ENCODE results near the gene ITPR1.

Gene ITPR1

DNA sequence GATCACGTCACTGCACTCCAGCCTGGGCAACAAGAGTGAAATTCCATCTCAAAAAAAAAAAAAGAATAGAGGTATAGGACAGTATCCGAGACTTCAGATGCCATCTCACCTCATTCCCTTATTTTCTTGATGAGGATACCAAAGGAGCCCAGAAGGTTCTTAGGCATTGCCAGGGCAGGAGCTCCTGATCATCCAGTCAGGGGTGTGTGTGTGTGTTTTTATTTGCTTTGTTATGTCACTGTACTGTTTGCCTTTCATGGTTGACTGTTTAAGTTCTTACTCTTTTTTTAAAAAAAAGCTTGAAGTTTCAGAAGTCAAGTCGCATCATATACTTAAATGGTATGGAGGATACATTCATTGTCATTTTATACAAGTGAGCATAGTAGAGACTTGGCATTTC is 346.1 kb downstream of the ITPR1 start:
- DNase-seq = no peak

DNA sequence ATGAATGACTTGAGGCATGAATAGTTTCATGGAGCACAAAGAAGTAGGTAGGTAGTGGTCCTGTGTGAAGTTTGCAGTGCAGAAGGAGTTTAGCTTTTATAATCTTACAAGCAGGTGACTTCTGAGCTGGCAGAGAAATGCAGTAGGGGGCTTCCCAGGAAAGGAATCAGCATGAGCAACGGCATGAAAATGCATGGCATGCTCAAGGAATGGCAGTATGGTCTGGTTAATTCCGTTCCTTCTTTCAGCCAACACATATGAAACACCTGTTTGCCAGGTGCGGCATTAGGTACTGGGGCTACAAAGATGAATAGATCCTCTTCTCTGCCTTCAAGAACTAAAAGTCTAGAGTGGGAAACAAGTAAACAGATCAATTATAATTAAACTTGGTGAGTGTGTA is 348.1 kb downstream of the ITPR1 start:
- no peak for DNase-seq

DNA sequence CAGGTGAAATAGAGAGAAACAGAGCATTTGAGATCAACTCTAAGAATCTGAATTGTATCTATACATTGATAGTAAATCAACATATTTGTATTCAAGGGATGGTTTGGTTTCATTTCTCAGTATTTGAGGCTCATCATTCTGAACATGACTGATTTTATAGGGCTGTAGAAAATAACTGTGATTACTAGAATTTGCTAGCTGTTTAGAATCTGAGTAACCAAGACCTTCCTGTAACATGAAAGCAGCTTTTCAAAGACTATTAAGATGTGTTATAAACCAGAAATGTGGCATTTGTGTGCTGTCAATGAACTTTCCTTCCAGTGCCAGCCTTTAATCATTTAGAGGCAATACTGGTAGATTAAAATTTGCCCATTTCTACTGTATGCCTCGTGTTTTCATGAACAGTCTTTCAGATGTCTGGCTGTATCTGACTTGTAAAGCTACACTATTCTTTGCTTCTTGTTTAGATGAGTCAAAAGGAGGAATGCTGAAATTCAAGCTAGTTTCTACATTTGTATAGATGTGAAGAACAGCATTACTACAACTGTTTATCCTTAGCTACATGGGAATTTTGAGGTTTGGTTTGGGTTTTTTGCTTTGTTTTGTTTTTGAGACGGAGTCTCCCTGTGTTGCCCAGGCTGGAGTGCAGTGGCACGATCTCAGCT is 348.8 kb downstream of the ITPR1 start:
- DNase-seq = no peak

DNA sequence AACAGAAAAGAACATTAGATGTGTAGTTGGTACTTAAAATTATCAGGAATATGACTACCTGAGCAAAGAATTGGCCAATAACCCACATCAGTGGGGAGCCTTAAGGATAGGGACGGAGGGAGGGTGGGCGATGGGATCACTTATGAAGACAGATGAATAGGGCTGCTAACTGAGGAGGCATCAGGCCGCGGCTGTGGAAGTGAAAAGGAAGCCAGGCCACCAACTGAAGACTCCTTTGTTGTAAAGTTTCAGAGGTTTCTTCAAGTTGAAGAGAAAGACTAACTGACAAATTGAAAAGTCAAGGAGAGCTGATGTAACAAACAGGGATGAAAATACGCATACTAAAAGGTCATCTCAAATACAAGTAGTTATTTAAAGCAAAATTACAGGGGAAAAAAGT is 350.5 kb downstream of the ITPR1 start:
- no peak for DNase-seq

DNA sequence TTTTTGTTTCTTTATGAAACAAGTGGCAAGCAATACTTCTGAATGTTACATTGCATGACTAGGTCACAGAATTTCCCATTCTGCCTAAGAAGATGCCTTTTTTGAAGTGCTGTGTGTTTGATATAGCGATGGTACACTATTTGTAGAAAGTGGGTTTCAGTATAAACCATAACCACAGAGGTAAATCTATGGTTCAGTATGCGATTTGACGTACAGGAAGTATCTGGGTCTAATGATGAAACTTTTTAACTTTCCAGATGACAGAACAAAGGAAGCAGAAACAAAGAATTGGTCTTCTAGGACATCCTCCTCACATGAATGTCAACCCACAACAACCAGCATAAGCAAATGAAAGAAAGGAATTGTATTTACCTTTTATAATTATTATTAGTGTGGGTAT is 352.7 kb downstream of the ITPR1 start:
- no peak for DNase-seq

DNA sequence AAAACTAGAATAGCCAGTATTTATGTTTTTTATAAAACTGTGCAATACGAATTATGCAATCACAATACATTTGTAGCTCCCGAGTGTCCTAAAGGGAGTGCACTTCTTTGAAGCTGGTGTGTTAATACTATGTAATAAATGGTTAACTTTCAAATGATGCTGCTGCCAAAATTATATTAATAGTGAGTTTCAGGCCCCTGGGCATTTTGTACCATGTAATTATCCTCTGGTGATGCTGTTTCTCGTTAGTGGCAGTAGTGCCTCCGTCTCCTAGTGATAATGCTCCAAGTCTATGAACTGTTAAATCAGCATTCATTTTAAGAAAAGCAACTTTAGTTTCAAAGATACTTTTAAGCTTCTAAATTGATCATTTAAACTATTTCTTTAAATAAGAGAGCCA is 353.4 kb downstream of the ITPR1 start:
- no peak for DNase-seq

DNA sequence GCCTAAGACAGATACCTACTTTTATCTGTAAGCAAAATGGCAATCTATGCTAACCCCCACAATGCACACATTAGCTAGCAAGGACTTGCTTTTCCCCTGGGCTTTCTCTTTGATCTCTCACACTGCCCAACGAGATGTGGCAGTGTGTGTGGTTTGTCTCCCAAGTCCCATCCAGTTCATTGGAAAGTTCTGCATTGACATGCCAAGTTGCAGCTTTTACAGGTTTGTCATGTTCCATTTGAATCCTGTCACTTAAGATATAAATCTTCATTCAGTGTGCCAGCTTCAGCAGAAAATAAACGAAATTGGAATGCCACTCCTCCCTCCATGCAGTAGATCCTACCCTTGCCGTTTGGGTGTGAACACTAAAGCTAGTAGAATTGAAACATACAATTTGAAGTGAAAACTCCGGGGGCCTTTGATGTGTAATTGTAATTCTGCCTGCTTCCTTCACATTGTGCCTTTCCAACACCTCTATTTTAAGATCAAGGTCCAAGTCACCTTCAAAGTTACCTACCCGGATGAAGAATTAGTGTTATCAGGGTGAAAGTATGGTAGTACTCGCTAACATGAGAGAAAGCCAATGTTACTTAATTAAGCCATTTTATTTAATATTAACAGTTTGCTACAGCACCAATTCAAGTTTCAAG is 355.2 kb downstream of the ITPR1 start:
- no peak for DNase-seq

DNA sequence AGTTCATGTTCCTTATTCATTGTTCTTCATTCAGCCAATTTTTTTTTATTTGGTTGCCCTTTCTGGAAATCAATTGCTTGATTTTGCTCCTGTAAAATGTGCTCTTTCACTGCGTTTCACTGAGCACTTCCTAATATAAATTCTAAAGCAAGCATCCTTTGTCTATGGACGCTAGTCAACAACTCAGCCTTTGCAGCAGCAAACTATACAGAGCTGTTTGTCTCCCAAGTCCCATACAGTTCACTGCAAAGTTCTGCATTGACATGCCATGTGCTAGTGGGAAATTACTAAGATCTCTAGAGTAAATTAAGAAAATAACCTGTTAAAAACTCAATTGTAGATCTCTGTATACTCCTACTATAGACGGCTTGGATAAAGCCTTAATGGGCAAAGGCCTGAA is 356.0 kb downstream of the ITPR1 start:
- no peak for DNase-seq

DNA sequence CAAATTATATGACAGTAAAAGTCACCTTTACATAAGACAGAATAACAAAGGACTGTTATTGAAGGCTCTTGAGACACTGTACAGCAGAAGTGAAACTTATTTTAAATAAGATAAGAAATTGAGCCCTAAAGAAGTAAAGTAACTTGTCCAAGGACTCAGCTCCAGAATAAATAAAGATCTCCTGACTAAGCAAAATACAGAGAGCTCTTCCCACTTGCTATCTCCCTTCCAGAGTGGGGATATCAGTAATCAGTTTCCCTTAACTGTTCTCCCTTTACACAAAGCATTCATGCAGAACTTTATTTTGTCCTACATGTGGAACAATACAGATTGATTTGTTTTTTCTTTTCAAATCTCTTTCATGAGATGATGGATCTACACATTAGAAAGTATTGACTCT is 356.6 kb downstream of the ITPR1 start:
- no peak for DNase-seq

DNA sequence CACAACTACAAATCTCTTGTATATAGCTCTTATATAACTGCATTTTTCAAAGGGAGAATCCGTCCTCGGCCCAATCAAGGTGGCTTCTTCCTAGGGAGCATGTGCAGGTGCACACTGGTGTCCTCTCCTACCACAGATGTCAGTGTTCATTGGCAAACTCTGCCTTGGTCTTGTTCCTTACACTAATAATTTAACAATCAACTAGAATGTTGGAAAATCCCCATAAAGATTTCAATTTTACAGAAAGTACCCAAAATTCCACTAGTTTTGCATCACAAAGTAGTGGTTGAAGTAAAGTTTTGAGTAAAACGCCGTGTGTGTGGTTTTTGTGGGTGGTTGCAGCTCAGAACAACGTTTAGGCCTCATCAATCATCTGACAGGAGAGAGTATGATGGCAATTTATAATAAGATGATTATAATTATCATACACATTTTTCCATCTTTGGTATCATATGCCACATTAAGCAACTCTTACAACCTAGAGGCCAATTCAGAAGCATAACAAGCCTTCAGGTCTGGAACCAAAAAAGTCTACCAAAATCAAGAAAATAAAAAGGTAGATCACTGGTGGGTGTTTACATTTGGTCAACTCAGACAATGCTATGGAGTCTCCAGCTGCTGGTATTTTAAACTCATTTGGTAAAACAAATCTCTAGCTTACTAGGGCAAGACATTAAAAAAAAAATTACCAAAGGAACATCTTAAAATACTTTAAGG is 357.2 kb downstream of the ITPR1 start:
- no peak for DNase-seq

DNA sequence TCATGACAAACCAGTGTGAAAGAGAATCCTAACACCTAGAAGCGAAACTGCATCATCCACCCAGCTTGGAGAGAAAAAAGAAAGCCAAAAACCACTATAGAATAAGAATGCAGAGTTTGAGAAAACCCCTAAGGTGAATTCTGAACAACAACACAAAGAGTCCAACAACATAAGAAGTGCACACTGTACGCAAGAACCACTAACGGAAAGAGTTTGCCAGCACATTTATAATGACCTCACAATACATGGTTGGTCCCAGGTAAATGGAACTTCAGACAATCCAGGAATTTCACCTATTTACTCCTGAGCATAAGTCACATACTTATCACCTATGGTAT is 357.7 kb downstream of the ITPR1 start:
- DNase-seq = no peak

DNA sequence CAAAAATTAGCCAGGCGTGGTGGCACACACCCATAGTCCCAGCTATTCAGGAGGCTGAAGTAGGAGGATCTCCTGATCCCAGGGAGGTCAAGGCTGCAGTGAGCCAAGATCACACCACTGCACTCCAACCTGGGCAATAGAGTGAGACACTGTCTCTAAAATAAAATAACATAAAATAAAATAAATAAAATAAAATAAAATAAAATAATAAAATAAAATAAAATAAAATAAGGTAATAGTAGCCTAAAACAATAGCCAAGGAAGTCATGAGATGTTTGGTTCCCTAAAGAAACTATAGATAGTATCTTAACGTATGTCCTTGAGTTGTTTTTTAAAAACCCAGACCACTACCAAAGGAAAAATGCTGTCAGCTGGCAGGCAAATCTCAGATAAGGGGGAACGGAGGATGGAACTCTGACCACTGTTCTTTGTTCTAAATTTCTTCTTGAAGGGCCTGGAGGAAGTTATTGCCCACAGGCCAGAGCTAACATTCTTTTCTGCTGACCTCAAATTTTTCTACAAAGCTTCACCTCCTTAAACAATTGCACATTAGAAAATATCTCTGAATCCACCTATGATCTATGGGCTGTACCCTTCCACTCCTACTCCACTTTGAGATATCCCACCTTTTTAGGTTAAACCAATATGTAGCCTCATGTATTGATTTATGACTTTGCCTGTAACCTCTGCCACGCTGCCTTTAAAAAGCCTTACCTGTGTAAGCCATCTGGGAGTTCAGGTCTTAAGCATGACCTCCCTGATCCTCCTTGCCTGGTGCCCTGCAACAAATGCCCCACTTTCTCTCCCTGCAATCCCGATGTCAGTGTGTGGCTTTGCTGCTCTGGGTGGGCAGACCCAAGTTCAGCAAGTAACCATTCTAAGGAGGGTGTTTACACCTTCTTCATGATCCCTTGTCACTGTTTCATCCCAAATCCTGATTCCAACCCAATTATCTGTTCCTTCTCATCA is 359.9 kb downstream of the ITPR1 start:
- no peak for DNase-seq

DNA sequence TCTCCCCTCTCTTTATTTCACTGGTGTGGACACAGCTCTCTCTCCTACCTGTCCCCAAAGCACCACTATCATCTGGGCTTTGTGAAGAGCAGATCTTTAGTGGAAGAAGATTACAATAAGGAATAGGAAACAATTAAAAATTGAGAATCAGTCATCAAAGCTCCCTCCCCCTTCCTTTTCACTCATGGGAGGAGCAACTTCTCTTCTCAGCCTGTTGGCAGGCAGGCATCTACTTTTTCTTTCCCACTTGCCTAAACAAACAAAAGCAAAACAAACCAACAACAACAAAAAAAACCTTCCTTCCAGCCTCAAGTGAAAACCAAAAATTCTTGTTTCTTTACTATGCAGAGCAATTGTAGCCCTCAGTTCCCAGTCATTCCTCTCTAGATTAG is 360.6 kb downstream of the ITPR1 start:
- no peak for DNase-seq

DNA sequence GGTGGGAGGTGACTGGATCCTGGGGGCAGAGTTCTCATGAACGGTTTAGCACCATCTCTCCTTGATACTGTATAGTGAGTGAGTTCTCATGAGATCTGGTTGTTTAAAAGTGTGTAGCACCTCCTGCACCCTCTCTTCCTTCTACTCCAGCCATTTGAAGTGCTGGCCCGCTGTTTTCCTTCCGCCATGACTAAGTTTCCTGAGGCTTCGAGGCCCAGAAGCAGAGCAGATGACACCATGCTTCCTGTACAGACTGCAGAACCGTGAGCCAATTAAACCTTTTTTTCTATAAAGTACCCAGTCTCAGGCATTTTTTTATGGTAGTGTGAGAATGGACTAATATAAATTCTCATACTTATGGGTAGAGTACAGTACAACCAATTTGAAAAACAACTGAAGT is 362.5 kb downstream of the ITPR1 start:
- no peak for DNase-seq

DNA sequence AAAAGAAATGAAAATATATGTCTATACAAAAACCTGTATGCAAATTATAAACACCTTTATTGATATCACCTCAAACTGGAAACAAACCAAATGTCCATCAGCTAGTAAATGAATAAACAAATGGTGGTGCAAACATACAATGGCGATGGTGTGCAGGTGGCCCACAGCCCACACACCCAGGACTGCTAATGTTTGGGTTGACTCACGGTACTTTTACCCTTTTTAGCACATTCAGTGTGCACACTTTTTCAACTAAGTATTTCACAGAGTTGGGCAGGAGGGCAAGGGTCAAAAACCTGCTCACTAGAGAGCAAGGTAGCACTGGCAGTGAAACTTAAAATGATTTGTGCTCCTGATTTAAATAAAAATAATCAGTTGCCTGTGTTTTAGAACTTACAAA is 363.0 kb downstream of the ITPR1 start:
- no peak for DNase-seq

DNA sequence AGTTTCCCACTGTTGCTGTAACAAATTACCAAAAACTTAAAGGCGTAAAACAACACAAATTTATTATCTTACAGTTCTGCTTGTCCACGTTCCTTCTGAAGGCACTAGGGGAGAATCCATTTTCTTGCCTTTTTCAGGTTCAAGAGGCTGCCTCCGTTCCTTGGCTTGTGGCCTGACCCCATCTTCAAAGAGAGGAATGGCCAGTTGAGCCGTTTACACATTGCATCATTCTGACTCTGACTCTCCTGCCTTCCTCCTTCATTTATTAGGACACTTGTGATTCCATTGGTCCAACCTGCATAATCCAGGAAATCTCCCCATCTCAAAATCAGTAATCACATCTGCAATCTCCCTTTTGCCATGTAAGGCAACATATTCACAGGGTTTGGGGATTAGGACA is 363.4 kb downstream of the ITPR1 start:
- no peak for DNase-seq

DNA sequence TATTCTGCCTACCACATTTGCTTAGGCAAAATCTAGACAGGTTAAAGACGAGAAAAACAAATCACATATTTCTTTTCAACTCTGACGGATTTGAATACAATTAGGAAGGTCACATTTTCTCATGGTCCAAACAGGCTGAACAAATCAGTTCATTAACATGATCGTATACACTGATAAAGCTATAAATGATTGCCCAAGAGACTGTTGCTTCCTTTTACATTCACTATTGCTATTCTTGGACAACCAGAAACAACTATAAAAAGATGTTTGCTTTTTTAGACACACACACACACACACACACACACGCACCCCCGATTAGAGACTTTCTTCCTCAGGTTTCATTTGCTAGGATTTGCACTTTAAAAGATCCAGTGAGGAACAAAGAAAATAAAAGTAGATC is 363.8 kb downstream of the ITPR1 start:
- DNase-seq = no peak

DNA sequence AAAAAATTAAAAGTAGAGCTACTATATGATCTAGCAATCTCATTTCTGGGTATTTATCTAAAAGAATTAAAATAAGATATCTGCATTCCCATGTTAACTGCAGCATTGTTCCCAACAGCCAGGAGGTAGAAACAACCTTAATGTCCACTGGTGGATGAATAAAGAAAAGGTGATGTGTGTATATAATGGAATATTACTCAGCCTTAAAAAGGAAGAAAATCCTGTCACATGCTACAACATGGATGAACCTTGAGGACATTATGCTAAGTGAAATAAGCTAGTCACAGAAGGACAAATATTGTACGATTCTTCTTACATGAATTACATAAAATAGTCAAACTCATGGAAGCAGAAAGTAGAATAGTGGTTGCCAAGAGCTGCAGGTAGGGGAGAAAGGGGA is 366.6 kb downstream of the ITPR1 start:
- no peak for DNase-seq

DNA sequence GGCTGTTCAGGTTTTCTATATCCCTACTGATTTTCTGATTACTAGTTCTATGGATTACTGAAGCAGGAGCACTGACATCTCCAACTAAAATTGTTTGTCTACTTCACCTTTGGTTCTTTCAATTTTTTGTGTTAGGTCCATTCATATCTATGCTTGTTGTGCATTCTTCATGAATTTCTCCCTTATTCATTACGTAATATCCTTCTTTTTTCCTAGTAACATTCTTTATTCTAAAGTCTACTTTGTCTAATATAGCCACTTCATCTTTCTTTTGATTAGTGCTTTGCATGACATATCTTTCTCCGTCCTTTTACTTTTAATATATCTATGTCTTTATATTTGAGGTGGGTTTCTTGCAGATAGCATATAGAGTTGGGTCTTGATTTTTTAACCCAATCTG is 369.8 kb downstream of the ITPR1 start:
- DNase-seq = no peak

DNA sequence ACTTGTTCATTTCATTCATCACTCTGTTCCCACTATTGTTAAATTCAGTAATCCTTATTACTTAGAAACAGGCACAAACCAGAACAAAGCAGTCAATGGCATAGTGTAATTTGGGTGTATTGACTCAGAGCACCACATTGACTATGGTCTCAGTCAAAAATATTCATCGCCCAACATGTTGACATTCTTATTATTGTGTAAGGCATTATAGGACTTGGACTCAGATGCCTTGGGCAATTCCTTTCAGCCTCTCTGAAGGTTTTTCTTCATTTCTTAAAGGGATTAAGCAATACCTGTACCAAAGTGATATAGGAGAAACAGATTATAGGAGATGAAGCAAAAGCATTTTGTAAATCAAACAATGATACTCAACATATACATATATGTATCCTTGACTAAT is 371.4 kb downstream of the ITPR1 start:
- no peak for DNase-seq

DNA sequence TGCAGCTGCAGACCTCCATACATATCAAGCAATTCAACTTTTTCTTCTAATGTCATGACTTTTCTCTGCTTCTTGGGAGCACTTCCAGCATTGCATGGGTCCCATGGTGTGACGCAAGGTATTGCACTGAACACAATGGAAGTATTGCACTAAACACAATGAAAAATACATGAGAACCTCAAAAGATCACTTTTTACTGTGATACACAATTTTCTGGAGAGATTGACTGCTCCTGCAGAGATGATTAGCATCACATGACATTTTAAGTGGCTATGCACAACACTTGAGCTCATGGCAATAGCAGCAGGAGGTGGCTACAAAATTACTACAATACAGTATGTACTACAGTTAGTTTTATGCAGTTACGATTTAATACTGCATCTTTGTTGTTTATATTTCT is 372.6 kb downstream of the ITPR1 start:
- DNase-seq = no peak

DNA sequence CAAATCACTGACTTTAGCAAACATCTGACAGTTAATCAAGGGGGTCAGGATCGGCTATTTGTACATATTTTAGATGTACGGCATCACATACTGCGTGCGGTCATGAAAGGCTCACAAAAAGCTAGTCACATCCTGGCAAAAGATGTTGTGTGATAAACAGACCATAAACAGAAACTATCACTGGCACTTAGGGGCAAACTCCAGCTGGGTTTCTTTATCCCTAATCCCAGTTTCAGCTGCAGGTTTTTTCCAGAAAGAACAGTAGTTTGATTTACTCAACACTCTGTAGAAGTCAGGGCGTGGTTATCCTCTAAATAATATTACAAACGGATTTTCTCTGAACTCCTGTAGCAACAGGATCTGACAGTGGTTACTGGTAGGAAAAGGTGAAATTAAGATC is 373.7 kb downstream of the ITPR1 start:
- no peak for DNase-seq

DNA sequence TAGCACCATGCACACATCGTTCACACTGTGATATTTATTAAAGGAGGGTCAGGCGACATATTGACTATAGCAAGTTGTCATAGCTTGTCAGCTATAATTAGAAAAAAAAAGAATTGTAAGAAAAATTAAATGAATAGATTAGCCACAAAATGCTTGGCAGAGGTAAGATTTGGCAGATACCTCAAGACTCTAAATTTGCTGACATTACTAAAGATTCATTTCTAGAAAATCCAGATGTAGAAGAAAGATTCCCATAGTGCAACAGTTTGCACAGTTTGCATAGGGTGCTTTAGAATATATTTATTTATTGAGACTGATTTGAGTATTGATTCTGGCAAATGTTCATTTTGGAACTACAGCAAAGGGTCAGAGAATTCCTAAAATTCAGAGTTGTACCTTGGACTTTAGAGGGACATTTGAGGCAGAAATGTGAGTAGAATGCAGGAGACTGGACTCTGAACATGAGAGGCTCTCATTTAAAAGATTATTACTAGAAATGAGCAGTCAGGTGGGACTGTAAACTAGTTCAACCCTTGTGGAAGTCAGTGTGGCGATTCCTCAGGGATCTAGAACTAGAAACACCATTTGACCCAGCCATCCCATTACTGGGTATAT is 384.1 kb downstream of the ITPR1 start:
- no peak for DNase-seq

Measured in NCI-H1105 (cell line).